Endothelial cell of hepatic sinusoid (primary cell): ENCODE results near the gene RINT1.
"Not testable (repeated sequence)": the region's sequence is repeated elsewhere in the genome, so short reads cannot be mapped to it uniquely, and the experiment has no call there.

Experiments used
- in situ Hi-C: cut with HindIII; loops from 2 replicates; pipeline ENCODE4 v1.10.0; 2017; ENCODE audit warnings: low sequenced_read_pairs

Gene RINT1

DNA sequence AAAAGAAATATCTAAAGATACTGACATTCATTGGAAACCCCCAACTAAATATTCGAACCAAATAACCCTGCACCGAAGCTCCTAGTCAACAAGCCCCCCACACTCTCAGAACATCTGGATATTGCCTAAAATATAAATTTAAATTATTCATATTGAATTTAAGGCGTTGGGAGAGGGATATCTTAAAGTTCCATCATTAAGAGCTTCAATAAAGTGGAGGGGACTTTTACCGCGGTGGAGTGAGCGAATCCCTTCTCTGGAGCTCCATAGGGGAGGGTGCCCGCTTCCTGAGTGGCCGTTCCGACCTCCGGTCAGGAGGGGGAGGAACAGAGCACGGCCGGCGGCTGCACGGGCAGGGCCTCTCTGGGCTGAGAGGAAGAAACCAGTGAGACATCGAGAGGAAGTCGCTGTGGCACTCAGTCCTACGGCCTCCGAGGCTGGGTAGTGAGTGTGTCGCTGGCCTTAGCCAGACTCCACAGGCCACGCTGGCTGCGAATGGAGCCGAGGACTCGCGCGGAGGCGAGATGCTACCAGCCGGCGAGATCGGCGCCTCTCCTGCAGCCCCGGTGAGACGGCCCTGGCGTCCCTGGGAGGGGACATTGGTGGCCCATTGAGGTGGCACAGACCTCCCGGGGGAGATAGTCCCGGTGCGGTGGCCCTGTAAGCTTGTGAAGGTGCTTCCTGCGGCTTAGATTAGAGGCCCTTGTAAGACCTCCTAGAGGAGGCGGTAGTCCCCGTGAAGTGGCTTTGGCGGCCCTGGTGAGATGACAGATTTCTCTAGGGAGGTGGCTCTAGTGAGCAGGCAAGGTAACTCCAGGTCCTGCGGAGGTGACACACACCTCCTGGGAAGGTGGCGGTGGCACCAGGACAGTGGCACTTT is at the start of gene RINT1:
Gene RINT1, plus strand, starts transcription at position 410 of the 880 bp plus-strand sequence. Its CDS starts 115 bp downstream, at position 525.
- in situ Hi-C loops = no loop called here

GRCh38 chr7:105487579-105488571 is 44.1 kb upstream of the RINT1 start:
- in situ Hi-C loops = no loop called here

- in situ Hi-C loops = no loop called here
These were observed 42.6 kb upstream of the RINT1 start for GRCh38 chr7:105489409-105489808.

DNA sequence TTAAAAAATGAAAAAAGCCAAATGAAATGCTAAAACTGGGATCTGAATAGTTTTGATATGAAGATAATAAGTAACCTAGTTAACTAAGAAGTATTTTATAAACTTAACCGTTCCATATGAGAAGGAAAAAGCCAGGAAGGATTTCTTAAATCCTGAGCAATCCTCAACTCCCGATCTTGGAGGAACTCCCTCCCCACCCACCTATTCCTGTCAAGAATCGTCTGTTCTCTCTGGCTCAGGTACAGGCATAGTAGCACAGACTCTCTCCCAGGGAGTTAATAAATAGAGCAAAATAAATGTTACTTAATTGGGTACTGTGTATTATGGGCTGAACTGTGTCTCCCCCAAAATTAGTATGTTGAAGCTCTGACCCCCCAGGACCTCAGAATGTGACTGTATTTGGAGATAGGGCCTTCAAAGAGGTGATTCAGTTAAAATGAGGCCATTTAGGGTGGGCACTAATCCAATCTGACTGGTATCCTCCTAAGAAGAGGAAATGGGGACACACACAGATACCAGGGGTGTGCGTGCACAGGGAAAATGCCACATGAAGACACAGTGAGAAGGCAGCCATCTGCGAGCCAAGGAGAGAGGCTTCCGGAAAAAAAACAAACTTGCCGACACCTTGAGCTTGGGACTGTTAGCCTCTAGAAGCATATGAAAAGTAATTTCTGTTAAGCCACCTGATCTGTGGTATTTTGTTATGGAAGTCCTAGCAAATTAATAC is 38.6 kb upstream of the RINT1 start:
- in situ Hi-C loops = no loop called here

GRCh38 chr7:105493923-105494315 is 38.1 kb upstream of the RINT1 start:
- in situ Hi-C loops = no loop called here

GRCh38 chr7:105496521-105496920 is 35.5 kb upstream of the RINT1 start:
- in situ Hi-C loops = no loop called here

DNA sequence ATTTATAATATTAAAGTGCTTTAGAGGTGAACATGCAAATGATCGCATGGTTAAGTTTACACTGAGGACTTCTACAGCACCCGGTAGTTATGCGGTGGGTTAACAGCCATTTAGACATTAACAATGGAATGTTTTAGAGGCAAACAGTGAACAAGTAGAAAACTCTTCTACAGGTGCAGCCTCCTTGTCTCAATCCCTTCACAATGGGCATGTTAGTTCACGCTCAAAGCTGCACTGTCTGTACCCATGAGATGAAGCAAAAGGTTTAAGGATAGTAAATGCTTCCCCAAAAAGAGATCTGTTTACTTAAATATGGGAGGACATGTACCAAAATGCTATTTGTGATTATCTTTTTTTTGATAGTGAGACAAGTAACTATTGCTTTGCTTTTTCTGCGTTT is 35.0 kb upstream of the RINT1 start:
- in situ Hi-C loops = no loop called here

GRCh38 chr7:105502173-105502572 is 29.8 kb upstream of the RINT1 start:
- in situ Hi-C loops = no loop called here

GRCh38 chr7:105512415-105512814 is 19.6 kb upstream of the RINT1 start:
- in situ Hi-C loops = no loop called here

DNA sequence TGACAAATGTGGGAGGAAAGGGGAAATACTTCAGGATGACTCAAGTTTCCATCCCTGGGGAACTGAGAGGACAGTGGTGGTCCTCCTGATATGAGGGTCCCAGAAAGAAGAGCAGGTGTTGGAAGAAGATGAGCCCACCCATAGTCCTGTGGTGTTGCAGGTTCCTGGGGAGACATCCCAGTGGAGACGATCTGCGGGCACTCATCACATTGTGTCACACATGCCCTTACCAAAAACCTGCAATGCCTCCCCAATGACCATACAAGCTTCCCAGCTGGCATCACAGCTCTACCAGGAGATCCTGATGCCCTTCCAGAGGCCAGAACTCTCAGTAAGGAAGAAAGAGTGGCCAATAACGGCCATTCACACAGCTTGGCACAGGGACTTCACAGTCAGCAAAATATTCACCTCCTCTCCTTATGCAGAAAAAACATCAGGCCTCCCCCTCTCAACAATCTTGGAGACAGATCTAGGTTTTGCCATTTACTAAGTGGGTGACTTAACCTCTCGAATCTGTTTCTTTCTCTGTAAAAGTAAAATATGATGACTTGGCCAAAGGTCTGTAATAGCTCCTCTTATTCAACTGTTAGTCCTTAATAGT is 19.0 kb upstream of the RINT1 start:
- in situ Hi-C loops = no loop called here

DNA sequence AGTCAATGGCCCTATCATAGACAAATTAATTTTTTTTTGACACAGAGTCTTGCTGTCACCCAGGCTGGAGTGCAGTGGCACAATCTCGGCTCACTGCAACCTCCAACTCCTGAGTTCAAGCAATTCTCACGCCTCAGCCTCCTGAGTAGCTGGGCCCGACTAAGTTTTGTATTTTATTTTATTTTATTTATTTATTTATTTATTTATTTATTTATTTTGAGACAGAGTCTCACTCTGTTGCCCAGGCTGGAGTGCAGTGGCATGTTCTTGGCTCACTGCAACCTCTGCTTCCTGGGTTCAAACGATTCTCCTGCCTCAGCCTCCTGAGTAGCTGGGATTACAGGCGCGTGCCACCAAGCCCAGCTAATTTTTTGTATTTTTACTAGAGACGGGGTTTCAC is 16.4 kb upstream of the RINT1 start:
- in situ Hi-C loops = not testable (repeated sequence)

DNA sequence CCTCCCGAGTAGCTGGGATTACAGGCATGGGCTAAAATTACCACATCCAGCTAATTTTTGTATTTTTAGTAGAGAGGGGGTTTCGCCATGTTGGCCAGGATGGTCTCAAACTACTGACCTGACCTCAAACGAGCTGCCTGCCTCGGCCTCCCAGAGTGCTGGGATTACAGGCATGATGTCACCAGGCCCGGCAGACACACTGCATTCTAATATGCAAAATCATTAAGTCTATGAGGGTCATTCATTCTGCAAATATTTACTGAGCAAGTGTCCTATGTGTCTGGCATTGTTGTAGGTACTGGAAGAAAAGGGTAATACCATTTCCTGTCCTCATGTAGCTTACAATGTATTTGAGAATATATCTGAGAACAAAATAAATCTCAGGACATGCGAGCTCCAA is 12.6 kb upstream of the RINT1 start:
- in situ Hi-C loops = no loop called here

GRCh38 chr7:105520620-105521019 is 11.4 kb upstream of the RINT1 start:
- in situ Hi-C loops = not testable (repeated sequence)

GRCh38 chr7:105521027-105521716 is 10.8 kb upstream of the RINT1 start:
- in situ Hi-C loops = no loop called here

DNA sequence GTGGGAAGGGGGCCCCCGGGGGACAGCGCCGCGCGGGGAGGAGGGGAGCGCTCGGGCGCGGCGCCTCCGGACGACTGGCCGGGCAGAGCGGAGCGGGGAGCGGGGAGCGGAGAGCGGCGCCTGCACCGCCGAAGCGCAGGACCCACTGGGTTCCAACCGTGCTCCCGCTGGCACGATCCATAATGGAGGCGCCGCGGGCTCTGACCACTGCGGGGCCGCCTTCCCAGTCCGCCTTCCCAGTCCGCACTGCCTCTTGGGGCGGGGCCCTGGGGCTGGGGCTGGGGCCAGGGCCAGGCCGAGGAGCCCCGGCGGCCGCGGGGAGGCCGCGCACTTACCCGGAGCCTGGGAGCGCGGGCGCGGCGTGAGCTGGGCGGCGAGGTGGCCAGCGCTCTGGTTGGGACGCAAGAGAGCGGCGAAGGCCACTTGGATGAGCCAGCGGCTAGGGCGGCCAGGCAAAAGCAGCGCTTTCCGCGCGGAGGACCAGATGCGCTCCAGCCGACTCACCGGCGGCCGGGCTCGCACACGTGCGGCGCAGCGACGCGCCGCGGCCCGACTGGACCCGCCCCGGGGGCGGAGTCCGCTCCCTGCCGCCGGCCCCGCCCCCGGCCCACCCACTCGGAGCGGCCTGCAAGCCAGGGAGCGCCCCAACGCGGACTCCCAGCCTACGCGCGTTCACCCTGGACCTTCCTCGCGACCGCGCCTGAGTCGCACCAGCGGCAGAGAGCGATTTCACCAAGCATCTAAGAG is 10.1 kb upstream of the RINT1 start, which contains the start of gene PUS7:
Gene PUS7, minus strand, starts transcription at position 555 of the 747 bp plus-strand sequence. CDS start 13,759 bp downstream, outside the sequence.
- in situ Hi-C loops = no loop called here

- in situ Hi-C loops = not testable (repeated sequence)
These were observed 7.6 kb upstream of the RINT1 start for GRCh38 chr7:105524423-105524822.

GRCh38 chr7:105524840-105525239 is 7.2 kb upstream of the RINT1 start:
- in situ Hi-C loops = no loop called here

DNA sequence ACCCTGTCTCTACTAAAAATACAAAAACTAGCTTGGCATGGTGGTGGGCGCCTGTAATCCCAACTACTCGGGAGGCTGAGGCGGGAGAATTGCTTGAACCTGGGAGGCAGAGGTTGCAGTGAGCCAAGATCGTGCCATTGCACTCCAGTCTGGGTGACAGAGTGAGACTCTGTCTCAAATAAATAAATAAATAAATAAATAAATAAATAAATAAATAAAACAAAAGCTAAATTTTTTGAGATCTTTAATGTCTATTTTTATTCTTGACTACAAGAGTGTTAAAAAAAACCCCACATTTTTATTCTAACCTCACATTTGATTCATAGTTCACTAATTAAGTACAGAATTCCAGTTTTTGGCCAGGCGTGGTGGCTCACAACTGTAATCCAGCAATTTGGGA is 4.3 kb upstream of the RINT1 start:
- in situ Hi-C loops = not testable (repeated sequence)

- in situ Hi-C loops = no loop called here
These were observed 1.9 kb upstream of the RINT1 start for GRCh38 chr7:105530126-105530525.
